ENCODE measurements around the gene DDX47.

GRCh38 chr12:12804432-12804886, 8.7 kb upstream of the DDX47 start:
- TF ChIP-seq ZNF274 (CRISPR knock-in tag; IDR thresholded peaks at IDR 0.05) (no peak), ZC3H13 (CRISPR knock-in tag; IDR thresholded peaks at IDR 0.05) (no peak), MNT (IDR thresholded peaks at IDR 0.05) (no peak), MLLT10 (CRISPR knock-in tag; IDR thresholded peaks at IDR 0.05) (no peak), ETV6 (CRISPR knock-in tag; conservative IDR thresholded peaks at IDR 0.05) (no peak), ELF1 (CRISPR knock-in tag; IDR thresholded peaks at IDR 0.05) (no peak), SRSF1 (optimal IDR thresholded peaks at IDR 0.05; ENCODE audit: low read depth, low read length) (no peak), NFIC (IDR thresholded peaks at IDR 0.05; ENCODE audit: low read length) (no peak), RORA (CRISPR knock-in tag; IDR thresholded peaks at IDR 0.05) (no peak)

Measured in HepG2 (cell line).